B cell (primary cell): ENCODE data around the gene MRTFB. TPM values are rescaled to one million over a fixed set of nuclear protein-coding genes. Genes with fewer than 3 reads are reported as not detected.

Experiments used
- ATAC-seq: fragments of 200-7000 bp; cut with Tn5 transposase; one replicate; pipeline ENCODE4 v1.10.0; 2021; ENCODE audit warnings: low read depth, mild to moderate bottlenecking, moderate number of reproducible peaks, moderate library complexity
- CTCF ChIA-PET: fragments of 350-600 bp; sonication (Branson Sonifier 250); formaldehyde crosslinking; loops from one replicate; lab custom pipeline; 2021; ENCODE audit warnings: antibody characterized with exemption, inconsistent platforms; lab: Charles Lee
- POLR2A ChIA-PET: fragments of 350-600 bp; sonication (Branson Sonifier 250); formaldehyde crosslinking; loops from one replicate; lab custom pipeline; 2021; ENCODE audit warnings: antibody characterized with exemption; lab: Charles Lee
- DNase-seq: peaks from one replicate; pipeline ENCODE4 v3.0.0; 2013
- H2AFZ ChIP-seq: 2 replicates; pipeline ENCODE4 v1.6.1; 2012; ENCODE audit warnings: mild to moderate bottlenecking, low read depth, low read length; ENCODE audit not compliant: insufficient read depth, poor library complexity, severe bottlenecking
- H3K27ac ChIP-seq, 2 donors: 1 replicate in 1 of 2; 2 replicates in 1 of 2; pipeline ENCODE4 v1.5.1; 2012 to 2013; ENCODE audit warnings: low read length in 2 of 2, mild to moderate bottlenecking in 2 of 2, moderate library complexity in 1 of 2
- H3K27me3 ChIP-seq, 4 experiments: fragments of 200-600 bp in 1 of 4; sonication (generic) in 1 of 4; replicated peaks in 1 of 4; 1 replicate in 2 of 4; 2 replicates in 2 of 4; pipeline versions ENCODE4 v1.6.1 to v1.7.0; 2013 to 2016; ENCODE audit warnings: low read length in 3 of 4, mild to moderate bottlenecking in 2 of 4, mixed read lengths in 1 of 4, moderate library complexity in 1 of 4; ENCODE audit not compliant: insufficient read depth in 4 of 4, control insufficient read depth in 3 of 4; ENCODE audit errors: control extremely low read depth in 1 of 4
- H3K36me3 ChIP-seq, 2 experiments: replicated peaks in 1 of 2; 1 replicate in 1 of 2; 2 replicates in 1 of 2; pipeline versions ENCODE4 v1.6.1 to v1.7.1; 2013; ENCODE audit warnings: low read length in 1 of 2; ENCODE audit not compliant: insufficient read depth in 2 of 2, control insufficient read depth in 1 of 2; ENCODE audit errors: control extremely low read depth in 1 of 2, extremely low read depth in 1 of 2
- H3K4me1 ChIP-seq, 2 donors: fragments of 200-600 bp in 1 of 2; sonication (generic) in 1 of 2; 1 replicate in 1 of 2; 2 replicates in 1 of 2; pipeline versions ENCODE4 v1.5.1 to v1.6.1; 2013 to 2017; ENCODE audit warnings: low read length in 2 of 2; ENCODE audit not compliant: control insufficient read depth in 2 of 2, insufficient read depth in 2 of 2
- H3K4me2 ChIP-seq: replicated peaks from 2 replicates; pipeline ENCODE3; 2012; ENCODE audit warnings: mild to moderate bottlenecking, low read depth, low read length; ENCODE audit not compliant: poor library complexity, severe bottlenecking
- H3K4me3 ChIP-seq, 5 experiments: fragments of 200-600 bp in 1 of 5; sonication (generic) in 1 of 5; 1 replicate in 3 of 5; 2 replicates in 2 of 5; pipeline versions ENCODE4 v1.5.1 to v1.7.0; 2011 to 2016; ENCODE audit warnings: low read length in 4 of 5, mild to moderate bottlenecking in 4 of 5, low read depth in 2 of 5, control low read depth in 1 of 5, moderate library complexity in 1 of 5; ENCODE audit not compliant: insufficient read depth in 1 of 5; ENCODE audit errors: control extremely low read depth in 1 of 5, extremely low read depth in 1 of 5
- H3K79me2 ChIP-seq: fragments of 200-600 bp; sonication (generic); one replicate; pipeline ENCODE4 v1.6.0; 2016; ENCODE audit warnings: low read length; ENCODE audit not compliant: control insufficient read depth, insufficient read depth
- H3K9ac ChIP-seq: fragments of 200-600 bp; sonication (generic); 2 replicates; pipeline ENCODE4 v1.6.1; 2017; ENCODE audit warnings: mild to moderate bottlenecking, low read length, moderate library complexity
- H3K9me3 ChIP-seq, 3 donors: one replicate each; pipeline versions ENCODE4 v1.6.1 to v1.7.1; 2013; ENCODE audit warnings: low read length in 2 of 3; ENCODE audit not compliant: control insufficient read depth in 2 of 3, insufficient read depth in 1 of 3; ENCODE audit errors: control extremely low read depth in 1 of 3
- H4K20me1 ChIP-seq: 2 replicates; pipeline ENCODE4 v1.6.0; 2012; ENCODE audit warnings: mild to moderate bottlenecking, low read length; ENCODE audit not compliant: insufficient read depth, control insufficient read depth, poor library complexity, severe bottlenecking
- H3K27ac Mint-ChIP-seq: one replicate; pipeline ENCODE4 v1.8.0; 2021; ENCODE audit warnings: mixed read lengths
- H3K27me3 Mint-ChIP-seq: one replicate; pipeline ENCODE4 v1.8.0; 2021; ENCODE audit warnings: mixed read lengths
- H3K4me1 Mint-ChIP-seq: one replicate; pipeline ENCODE4 v1.8.0; 2021; ENCODE audit warnings: mixed read lengths
- H3K4me3 Mint-ChIP-seq: one replicate; pipeline ENCODE4 v1.8.0; 2021; ENCODE audit warnings: mixed read lengths
- H3K9me3 Mint-ChIP-seq: one replicate; pipeline ENCODE4 v1.8.0; 2022; ENCODE audit warnings: mixed read lengths; ENCODE audit not compliant: insufficient read depth
- EZH2 ChIP-seq: IDR thresholded peaks from 2 replicates; pipeline ENCODE4 v1.6.1; 2012; ENCODE audit warnings: borderline replicate concordance, low read depth, mild to moderate bottlenecking, moderate library complexity, low read length; ENCODE audit not compliant: insufficient read depth, poor library complexity, severe bottlenecking
- WGBS: methylation state at CpG from one replicate; pipeline ENCODE4 v1.1.5; 2013; ENCODE audit warnings: missing lambda C conversion rate; ENCODE audit not compliant: insufficient coverage; 5-methylcytosine and 5-hydroxymethylcytosine counted together
- intact Hi-C: fragments of 100-400 bp; cut with micrococcal nuclease; formaldehyde crosslinking; loops from one replicate; pipeline ENCODE4 v1.10.0; 2022
- polyA plus RNA-seq: library from polyadenylated mRNA; depleted of rRNA; stranded (reverse); fragments of >200 nt; gene quantifications from 2 replicates; pipeline ENCODE4 v1.2.3, GENCODE V29; 2012
- total RNA-seq, 2 donors: library from RNA; stranded (reverse); fragments of 120-200 nt in 1 of 2; gene quantifications; 1 replicate in 1 of 2; 2 replicates in 1 of 2; pipeline versions ENCODE4 v1.2.3 to v1.2.4, GENCODE V29; 2013 to 2022
- TF ChIP-seq, protein P1 (sequence below): fragments of 200-600 bp; IDR thresholded peaks from one replicate; pipeline ENCODE4 v1.8.0; 2022; ENCODE audit warnings: antibody characterized with exemption, mild to moderate bottlenecking

Gene MRTFB
- total and polyA plus RNA-seq, 2 donors (not counting 1 experiment from before 2014, with no cell fraction given), result 6.6 to 39.5 TPM

DNA sequence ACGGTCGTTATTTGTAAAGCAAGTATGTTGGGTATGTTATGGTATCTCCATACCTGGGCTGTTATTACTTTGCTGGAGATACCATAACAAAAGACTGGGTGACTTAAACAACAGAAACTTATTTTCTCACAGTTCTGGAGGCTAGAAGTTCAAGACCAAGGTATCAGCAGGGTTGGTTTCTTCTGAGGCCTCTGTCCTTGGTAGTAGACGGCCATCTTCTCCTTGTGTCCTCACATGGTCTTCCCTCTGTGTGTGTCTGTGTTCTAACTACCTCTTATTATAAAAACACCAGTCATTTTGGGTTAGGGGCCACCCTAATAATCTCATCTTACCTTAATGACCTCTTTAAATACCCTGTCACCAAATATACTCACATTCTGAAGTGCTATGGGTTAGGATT, 33.2 kb upstream of the MRTFB start:
- DNase-seq, result no peak
- Histone ChIP-seq H2AFZ (no peak overlapping the region), H3K9me3 (peaks cover 0 to 7% (median 3%) of the 10 kb centered on the region in 3 donors), H3K4me1 (no peaks in the 10 kb centered on the region), H3K27me3 (no peaks in the 10 kb centered on the region), H3K27ac (no peak overlapping the region), H3K9ac (no peak overlapping the region), H3K4me3 (no peak overlapping the region), H3K4me2 (no peak overlapping the region), H3K36me3 (no peaks in the 10 kb centered on the region), H4K20me1 (no peaks in the 10 kb centered on the region), H3K79me2 (no peaks in the 10 kb centered on the region)
- intact Hi-C loops, result no loop called here
- ATAC-seq, result no peak
- TF ChIP-seq EZH2, result no peak
- TF ChIP-seq, protein P1, sequence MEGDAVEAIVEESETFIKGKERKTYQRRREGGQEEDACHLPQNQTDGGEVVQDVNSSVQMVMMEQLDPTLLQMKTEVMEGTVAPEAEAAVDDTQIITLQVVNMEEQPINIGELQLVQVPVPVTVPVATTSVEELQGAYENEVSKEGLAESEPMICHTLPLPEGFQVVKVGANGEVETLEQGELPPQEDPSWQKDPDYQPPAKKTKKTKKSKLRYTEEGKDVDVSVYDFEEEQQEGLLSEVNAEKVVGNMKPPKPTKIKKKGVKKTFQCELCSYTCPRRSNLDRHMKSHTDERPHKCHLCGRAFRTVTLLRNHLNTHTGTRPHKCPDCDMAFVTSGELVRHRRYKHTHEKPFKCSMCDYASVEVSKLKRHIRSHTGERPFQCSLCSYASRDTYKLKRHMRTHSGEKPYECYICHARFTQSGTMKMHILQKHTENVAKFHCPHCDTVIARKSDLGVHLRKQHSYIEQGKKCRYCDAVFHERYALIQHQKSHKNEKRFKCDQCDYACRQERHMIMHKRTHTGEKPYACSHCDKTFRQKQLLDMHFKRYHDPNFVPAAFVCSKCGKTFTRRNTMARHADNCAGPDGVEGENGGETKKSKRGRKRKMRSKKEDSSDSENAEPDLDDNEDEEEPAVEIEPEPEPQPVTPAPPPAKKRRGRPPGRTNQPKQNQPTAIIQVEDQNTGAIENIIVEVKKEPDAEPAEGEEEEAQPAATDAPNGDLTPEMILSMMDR, result no peak
- ChIA-PET CTCF (no interaction called here), POLR2A (no interaction called here)
- 100% methylated on average over 1 of the region's 3 CpGs for WGBS
- H3K27me3 Mint-ChIP-seq, result peaks cover under 1% of the 10 kb centered on the region
- no peak overlapping the region for H3K27ac Mint-ChIP-seq
- H3K4me3 Mint-ChIP-seq, result no peak overlapping the region
- peaks cover 6% of the 10 kb centered on the region for H3K9me3 Mint-ChIP-seq
- H3K4me1 Mint-ChIP-seq, result no peaks in the 10 kb centered on the region

DNA sequence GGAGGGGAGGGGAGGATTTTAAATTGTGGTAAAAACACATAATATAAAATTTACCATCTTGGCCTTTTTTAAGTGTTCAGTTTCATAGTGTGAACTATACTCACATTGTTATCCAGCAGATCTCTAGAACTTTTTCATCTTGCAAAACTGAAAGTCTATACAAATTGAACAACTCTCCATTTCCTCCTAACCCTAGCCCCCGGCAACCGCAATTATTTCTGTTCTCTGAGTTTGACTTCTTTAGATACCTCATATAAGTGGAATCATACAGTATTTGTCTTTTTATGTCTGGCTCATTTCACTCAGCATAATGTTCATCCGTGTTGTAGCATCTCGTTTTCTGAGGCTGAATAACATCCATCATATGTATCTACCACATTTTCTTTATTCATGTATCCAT, 30.0 kb upstream of the MRTFB start:
- Mint-ChIP-seq H3K4me1 (no peaks in the 10 kb centered on the region), H3K27ac (no peak overlapping the region), H3K27me3 (peaks cover 3% of the 10 kb centered on the region), H3K9me3 (peaks cover 6% of the 10 kb centered on the region), H3K4me3 (no peak overlapping the region)
- POLR2A ChIA-PET, result no interaction called here
- Histone ChIP-seq H3K9ac (no peak overlapping the region), H3K4me2 (no peak overlapping the region), H3K27me3 (no peaks in the 10 kb centered on the region), H3K27ac (no peak overlapping the region), H2AFZ (no peak overlapping the region), H3K4me3 (no peak overlapping the region), H3K4me1 (no peaks in the 10 kb centered on the region), H3K79me2 (no peaks in the 10 kb centered on the region), H3K9me3 (peaks cover 0 to 5% (median 3%) of the 10 kb centered on the region in 3 donors), H3K36me3 (no peaks in the 10 kb centered on the region), H4K20me1 (no peaks in the 10 kb centered on the region)
- CTCF ChIA-PET, result no interaction called here
- WGBS, result no CpG with 5 or more reads among the region's 4 CpGs
- ATAC-seq (no peak), DNase-seq (no peak)
- TF ChIP-seq EZH2, result no peak
- TF ChIP-seq, protein P1, result no peak
- intact Hi-C loops, result no loop called here
